ENCODE measurements around the gene FHAD1.
"Not testable (repeated sequence)": the region's sequence is repeated elsewhere in the genome, so short reads cannot be mapped to it uniquely, and the experiment has no call there.

DNA sequence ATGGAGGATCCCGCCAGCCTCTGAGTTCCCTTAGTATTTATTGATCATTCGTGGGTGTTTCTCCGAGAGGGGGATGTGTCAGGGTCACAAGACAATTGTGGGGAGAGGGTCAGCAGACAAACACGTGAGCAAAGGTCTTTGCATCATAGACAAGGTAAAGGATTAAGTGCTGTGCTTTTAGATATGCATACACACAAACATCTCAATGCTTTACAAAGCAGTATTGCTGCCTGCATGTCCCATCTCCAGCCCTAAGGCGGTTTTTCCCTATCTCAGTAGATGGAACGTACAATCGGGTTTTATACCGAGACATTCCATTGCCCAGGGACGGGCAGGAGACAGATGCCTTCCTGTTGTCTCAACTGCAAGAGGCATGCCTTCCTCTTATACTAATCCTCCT is 132.1 kb downstream of the FHAD1 start:
- not testable (repeated sequence) for TF ChIP-seq SIN3A (IDR thresholded peaks at IDR 0.05; ENCODE audit: borderline replicate concordance in 2 of 2, control insufficient read depth in 1 of 2, low read depth in 2 of 2, low read length in 2 of 2); ZBTB40 (IDR thresholded peaks at IDR 0.05); ZBTB40 (CRISPR knock-in tag; IDR thresholded peaks at IDR 0.05); SMAD4 (CRISPR knock-in tag; conservative IDR thresholded peaks at IDR 0.05); ETV6 (IDR thresholded peaks at IDR 0.05; ENCODE audit: borderline replicate concordance in 1 of 2, low read depth in 2 of 2, low read length in 1 of 2); ETV6 (CRISPR knock-in tag; IDR thresholded peaks at IDR 0.05; ENCODE audit: borderline replicate concordance); CXXC5 (CRISPR knock-in tag; IDR thresholded peaks at IDR 0.05); ZNF695 (CRISPR knock-in tag; IDR thresholded peaks at IDR 0.05); POLR2A (conservative IDR thresholded peaks at IDR 0.05); TEAD4 (IDR thresholded peaks at IDR 0.05; ENCODE audit: low read length); TEAD4 (CRISPR knock-in tag; IDR thresholded peaks at IDR 0.05; ENCODE audit: borderline replicate concordance); ATF6 (CRISPR knock-in tag; IDR thresholded peaks at IDR 0.05)

Measured in K562 (cell line).